Osteoblast (primary cell): ENCODE results near the gene AJAP1. TPM values are rescaled to one million over a fixed set of nuclear protein-coding genes. Genes with fewer than 3 reads are reported as not detected.

Source experiments
- DNase-seq: peaks from one replicate; pipeline ENCODE4 v3.0.0; 2011; ENCODE audit warnings: low spot score, mixed read lengths; ENCODE audit not compliant: insufficient read length; ENCODE audit errors: missing footprints
- H2AFZ ChIP-seq: 2 replicates; pipeline ENCODE4 v1.6.0; 2011; ENCODE audit warnings: mild to moderate bottlenecking, low read length
- H3K27ac ChIP-seq: 2 replicates; pipeline ENCODE4 v1.5.1; 2011; ENCODE audit warnings: mild to moderate bottlenecking, low read depth, low read length, moderate library complexity
- H3K27me3 ChIP-seq: 2 replicates; pipeline ENCODE4 v1.6.0; 2012; ENCODE audit warnings: mild to moderate bottlenecking, control low read depth, inconsistent platforms, low read length, moderate library complexity; ENCODE audit not compliant: insufficient read depth
- H3K36me3 ChIP-seq: 2 replicates; pipeline ENCODE4 v1.5.1; 2011; ENCODE audit warnings: mild to moderate bottlenecking, low read length, control low read depth, moderate library complexity; ENCODE audit not compliant: insufficient read depth
- H3K4me1 ChIP-seq: 2 replicates; pipeline ENCODE4 v1.5.1; 2011; ENCODE audit warnings: mild to moderate bottlenecking, low read length, control low read depth, moderate library complexity; ENCODE audit not compliant: insufficient read depth
- H3K4me2 ChIP-seq: 2 replicates; pipeline ENCODE4 v1.6.0; 2011; ENCODE audit warnings: mild to moderate bottlenecking, low read length; ENCODE audit not compliant: insufficient read depth
- H3K4me3 ChIP-seq: fragments of 200-600 bp; sonication (generic); 3 replicates; pipeline ENCODE4 v1.5.1; 2012; ENCODE audit warnings: mild to moderate bottlenecking, low read length, inconsistent platforms; ENCODE audit not compliant: insufficient read depth
- H3K79me2 ChIP-seq: 2 replicates; pipeline ENCODE4 v1.6.0; 2012; ENCODE audit warnings: mild to moderate bottlenecking, low read length, control low read depth, inconsistent platforms; ENCODE audit not compliant: insufficient read depth
- H3K9me3 ChIP-seq: 2 replicates; pipeline ENCODE4 v1.5.1; 2011; ENCODE audit warnings: low read depth, low read length, control low read depth
- H4K20me1 ChIP-seq: 2 replicates; pipeline ENCODE4 v1.6.0; 2012; ENCODE audit warnings: mild to moderate bottlenecking, low read length, control low read depth; ENCODE audit not compliant: insufficient read depth
- CTCF ChIP-seq: IDR thresholded peaks from 2 replicates; pipeline ENCODE4 v1.5.1; 2011; ENCODE audit warnings: mild to moderate bottlenecking, low read depth, low read length, moderate library complexity; ENCODE audit errors: extremely low read depth
- total RNA-seq: library from RNA; depleted of rRNA; stranded (reverse); fragments of >200 nt; gene quantifications from 2 replicates; pipeline ENCODE4 v1.2.3, GENCODE V29; 2012

AJAP1 gene
- total RNA-seq, 1 donor, result 1.1 TPM

DNA sequence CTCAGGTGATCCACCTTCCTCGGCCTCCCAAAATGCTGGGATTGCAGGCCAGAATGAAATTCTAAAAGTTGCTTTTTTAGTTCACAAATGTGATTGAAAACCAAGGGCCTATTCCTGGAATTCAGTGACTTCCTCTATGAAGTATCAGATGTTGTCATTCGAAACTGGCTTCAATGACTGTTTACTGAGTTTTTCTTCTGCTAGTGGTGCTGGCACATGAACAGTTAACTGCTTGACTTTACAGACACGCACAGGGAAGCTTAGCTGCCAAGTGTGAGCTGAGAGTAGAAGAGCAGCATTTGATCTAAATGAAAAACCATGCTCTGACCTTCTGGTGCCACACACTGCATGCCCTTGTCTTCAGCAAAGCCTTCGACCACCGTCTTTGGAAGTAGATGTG lies 32.8 kb upstream of the AJAP1 start:
- Histone ChIP-seq H3K36me3 (no peaks in the 10 kb centered on the region), H2AFZ (no peak overlapping the region), H3K27me3 (no peaks in the 10 kb centered on the region), H3K27ac (no peak overlapping the region), H3K79me2 (no peaks in the 10 kb centered on the region), H3K4me2 (no peak overlapping the region), H3K9me3 (no peaks in the 10 kb centered on the region), H3K4me3 (no peak overlapping the region), H4K20me1 (no peaks in the 10 kb centered on the region), H3K4me1 (no peaks in the 10 kb centered on the region)
- no peak for DNase-seq
- TF ChIP-seq CTCF, result no peak

DNA sequence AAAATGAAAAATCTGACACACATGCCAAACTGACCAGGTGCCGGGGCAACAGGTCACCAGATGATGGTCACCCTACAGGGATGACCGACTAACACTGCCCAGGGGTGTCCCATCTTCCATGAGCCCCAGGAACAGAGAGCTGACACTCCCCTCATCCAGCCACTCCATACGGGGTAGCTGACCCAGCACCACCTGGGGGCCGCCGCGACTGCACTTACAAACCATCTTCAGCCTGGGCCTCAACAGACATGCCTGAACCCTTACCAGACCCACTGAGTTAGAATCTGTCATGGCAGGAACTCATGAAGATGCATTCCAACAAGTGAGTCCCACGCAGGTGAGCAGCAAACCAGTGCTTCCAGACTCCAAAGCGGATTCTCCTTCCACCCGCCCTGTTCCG lies 31.6 kb upstream of the AJAP1 start:
- no peak for DNase-seq
- H3K4me1 ChIP-seq, result no peaks in the 10 kb centered on the region
- no peak overlapping the region for H3K27ac ChIP-seq
- H3K4me2 ChIP-seq, result no peak overlapping the region
- no peak overlapping the region for H3K4me3 ChIP-seq
- H3K36me3 ChIP-seq, result no peaks in the 10 kb centered on the region
- H3K79me2 ChIP-seq, result no peaks in the 10 kb centered on the region
- no peak for TF ChIP-seq CTCF
- no peaks in the 10 kb centered on the region for H3K27me3 ChIP-seq
- no peaks in the 10 kb centered on the region for H3K9me3 ChIP-seq
- no peak overlapping the region for H2AFZ ChIP-seq
- H4K20me1 ChIP-seq, result no peaks in the 10 kb centered on the region

- H3K9me3 ChIP-seq, result no peaks in the 10 kb centered on the region
Observed at GRCh38 chr1:4624141-4624715, 30.2 kb upstream of the AJAP1 start.

GRCh38 chr1:4624801-4625200 lies 29.6 kb upstream of the AJAP1 start:
- H3K36me3 ChIP-seq, result no peaks in the 10 kb centered on the region
- H3K79me2 ChIP-seq, result no peaks in the 10 kb centered on the region
- no peaks in the 10 kb centered on the region for H3K9me3 ChIP-seq
- no peaks in the 10 kb centered on the region for H4K20me1 ChIP-seq
- no peak overlapping the region for H3K4me3 ChIP-seq
- no peak overlapping the region for H2AFZ ChIP-seq
- no peaks in the 10 kb centered on the region for H3K4me1 ChIP-seq
- DNase-seq, result no peak
- TF ChIP-seq CTCF, result no peak
- no peak overlapping the region for H3K27ac ChIP-seq
- H3K4me2 ChIP-seq, result no peak overlapping the region
- H3K27me3 ChIP-seq, result no peaks in the 10 kb centered on the region

More at GRCh38 chr1:4624141-4624715, 30.2 kb upstream of the AJAP1 start:
- DNase-seq, result no peak
- Histone ChIP-seq H3K27ac (no peak overlapping the region), H3K79me2 (no peaks in the 10 kb centered on the region), H3K4me1 (no peaks in the 10 kb centered on the region), H3K27me3 (no peaks in the 10 kb centered on the region), H4K20me1 (no peaks in the 10 kb centered on the region), H2AFZ (no peak overlapping the region), H3K36me3 (no peaks in the 10 kb centered on the region), H3K4me3 (no peak overlapping the region), H3K4me2 (no peak overlapping the region)
- TF ChIP-seq CTCF, result no peak
